ENCODE data around the gene USP49. TPM values are rescaled to one million over a fixed set of nuclear protein-coding genes. Genes with fewer than 3 reads are reported as not detected.
A peak's percentile ranks its signal among the peaks of the same experiment; 100 is the strongest.

Gene USP49
- total and polyA plus RNA-seq, 2 of the 13 experiments (the other 11 are each of a cell fraction or from before 2014, with no cell fraction given) = 2.9 to 4.3 TPM

DNA sequence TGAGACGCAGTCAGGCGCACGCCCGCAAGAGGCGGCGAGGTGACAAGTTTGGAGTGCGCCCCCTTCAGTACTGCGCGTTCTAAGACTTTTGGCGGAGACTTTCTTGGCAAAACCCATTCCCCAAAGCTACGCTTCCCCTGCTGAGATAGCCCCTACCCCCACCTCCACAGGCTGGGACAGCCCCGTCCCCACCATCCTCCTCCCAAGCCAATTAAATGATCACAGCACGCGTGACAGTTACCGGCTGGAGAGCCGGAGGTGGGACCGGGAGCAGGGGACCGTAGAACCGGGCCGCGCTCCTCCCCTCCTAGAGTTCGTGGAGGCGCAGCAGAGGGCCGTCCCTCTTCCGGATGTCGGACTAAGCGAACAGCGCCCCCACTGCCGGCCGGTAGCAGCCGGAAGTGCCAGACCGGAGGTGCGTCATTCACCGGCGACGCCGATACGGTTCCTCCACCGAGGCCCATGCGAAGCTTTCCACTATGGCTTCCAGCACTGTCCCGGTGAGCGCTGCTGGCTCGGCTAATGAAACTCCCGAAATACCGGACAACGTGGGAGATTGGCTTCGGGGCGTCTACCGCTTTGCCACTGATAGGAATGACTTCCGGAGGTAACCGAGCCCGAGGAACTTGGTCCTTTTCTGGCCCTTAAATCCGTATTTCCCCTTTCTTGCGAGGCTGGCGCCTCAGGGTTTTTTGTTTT, 107.8 kb downstream of the USP49 start, which contains the start of gene TOMM6 (continued):
- TF ChIP-seq, protein P1, sequence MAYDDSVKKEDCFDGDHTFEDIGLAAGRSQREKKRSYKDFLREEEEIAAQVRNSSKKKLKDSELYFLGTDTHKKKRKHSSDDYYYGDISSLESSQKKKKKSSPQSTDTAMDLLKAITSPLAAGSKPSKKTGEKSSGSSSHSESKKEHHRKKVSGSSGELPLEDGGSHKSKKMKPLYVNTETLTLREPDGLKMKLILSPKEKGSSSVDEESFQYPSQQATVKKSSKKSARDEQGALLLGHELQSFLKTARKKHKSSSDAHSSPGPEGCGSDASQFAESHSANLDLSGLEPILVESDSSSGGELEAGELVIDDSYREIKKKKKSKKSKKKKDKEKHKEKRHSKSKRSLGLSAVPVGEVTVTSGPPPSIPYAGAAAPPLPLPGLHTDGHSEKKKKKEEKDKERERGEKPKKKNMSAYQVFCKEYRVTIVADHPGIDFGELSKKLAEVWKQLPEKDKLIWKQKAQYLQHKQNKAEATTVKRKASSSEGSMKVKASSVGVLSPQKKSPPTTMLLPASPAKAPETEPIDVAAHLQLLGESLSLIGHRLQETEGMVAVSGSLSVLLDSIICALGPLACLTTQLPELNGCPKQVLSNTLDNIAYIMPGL (CRISPR knock-in tag; IDR thresholded peaks at IDR 0.05; ENCODE audit: borderline replicate concordance in 1 of 2, low read depth in 1 of 2) = peak; percentile 99 to 100
- TF ChIP-seq, protein P2, sequence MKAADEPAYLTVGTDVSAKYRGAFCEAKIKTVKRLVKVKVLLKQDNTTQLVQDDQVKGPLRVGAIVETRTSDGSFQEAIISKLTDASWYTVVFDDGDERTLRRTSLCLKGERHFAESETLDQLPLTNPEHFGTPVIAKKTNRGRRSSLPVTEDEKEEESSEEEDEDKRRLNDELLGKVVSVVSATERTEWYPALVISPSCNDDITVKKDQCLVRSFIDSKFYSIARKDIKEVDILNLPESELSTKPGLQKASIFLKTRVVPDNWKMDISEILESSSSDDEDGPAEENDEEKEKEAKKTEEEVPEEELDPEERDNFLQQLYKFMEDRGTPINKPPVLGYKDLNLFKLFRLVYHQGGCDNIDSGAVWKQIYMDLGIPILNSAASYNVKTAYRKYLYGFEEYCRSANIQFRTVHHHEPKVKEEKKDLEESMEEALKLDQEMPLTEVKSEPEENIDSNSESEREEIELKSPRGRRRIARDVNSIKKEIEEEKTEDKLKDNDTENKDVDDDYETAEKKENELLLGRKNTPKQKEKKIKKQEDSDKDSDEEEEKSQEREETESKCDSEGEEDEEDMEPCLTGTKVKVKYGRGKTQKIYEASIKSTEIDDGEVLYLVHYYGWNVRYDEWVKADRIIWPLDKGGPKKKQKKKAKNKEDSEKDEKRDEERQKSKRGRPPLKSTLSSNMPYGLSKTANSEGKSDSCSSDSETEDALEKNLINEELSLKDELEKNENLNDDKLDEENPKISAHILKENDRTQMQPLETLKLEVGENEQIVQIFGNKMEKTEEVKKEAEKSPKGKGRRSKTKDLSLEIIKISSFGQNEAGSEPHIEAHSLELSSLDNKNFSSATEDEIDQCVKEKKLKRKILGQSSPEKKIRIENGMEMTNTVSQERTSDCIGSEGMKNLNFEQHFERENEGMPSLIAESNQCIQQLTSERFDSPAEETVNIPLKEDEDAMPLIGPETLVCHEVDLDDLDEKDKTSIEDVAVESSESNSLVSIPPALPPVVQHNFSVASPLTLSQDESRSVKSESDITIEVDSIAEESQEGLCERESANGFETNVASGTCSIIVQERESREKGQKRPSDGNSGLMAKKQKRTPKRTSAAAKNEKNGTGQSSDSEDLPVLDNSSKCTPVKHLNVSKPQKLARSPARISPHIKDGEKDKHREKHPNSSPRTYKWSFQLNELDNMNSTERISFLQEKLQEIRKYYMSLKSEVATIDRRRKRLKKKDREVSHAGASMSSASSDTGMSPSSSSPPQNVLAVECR (CRISPR knock-in tag; IDR thresholded peaks at IDR 0.05; ENCODE audit: borderline replicate concordance) = peak; percentile 97
- TF ChIP-seq ZNF550 (CRISPR knock-in tag; IDR thresholded peaks at IDR 0.05; ENCODE audit: borderline replicate concordance) (peak; percentile 19; the same call in 1 of the 2 replicates), ZBTB42 (CRISPR knock-in tag; IDR thresholded peaks at IDR 0.05) (no peak), ATAD3A (CRISPR knock-in tag; IDR thresholded peaks at IDR 0.05) (peak; percentile 39; the same call in 1 of the 2 replicates), SCMH1 (CRISPR knock-in tag; IDR thresholded peaks at IDR 0.05; ENCODE audit: borderline replicate concordance) (no peak), CC2D1A (CRISPR knock-in tag; IDR thresholded peaks at IDR 0.05) (peak; percentile 96), ZNF343 (CRISPR knock-in tag; IDR thresholded peaks at IDR 0.05) (no peak), KAT7 (CRISPR knock-in tag; IDR thresholded peaks at IDR 0.05; ENCODE audit: borderline replicate concordance) (peak; percentile 95; the same call in 1 of the 2 replicates), TGIF2 (CRISPR knock-in tag; IDR thresholded peaks at IDR 0.05) (peak; percentile 90), SYNCRIP (IDR thresholded peaks at IDR 0.05; ENCODE audit: insufficient read depth, low read depth, low read length) (no peak), MYC (CRISPR knock-in tag; IDR thresholded peaks at IDR 0.05; ENCODE audit: borderline replicate concordance) (peak; percentile 96), JDP2 (CRISPR knock-in tag; IDR thresholded peaks at IDR 0.05; ENCODE audit: borderline replicate concordance) (no peak), MED8 (CRISPR knock-in tag; IDR thresholded peaks at IDR 0.05; ENCODE audit: insufficient replicate concordance) (no peak), ZSCAN25 (CRISPR knock-in tag; IDR thresholded peaks at IDR 0.05) (peak; percentile 11), ZNF605 (CRISPR knock-in tag; IDR thresholded peaks at IDR 0.05) (peak; percentile 54; the same call in 1 of the 2 replicates), SOX6 (IDR thresholded peaks at IDR 0.05) (no peak), SOX6 (CRISPR knock-in tag; IDR thresholded peaks at IDR 0.05) (peak; percentile 73), DMAP1 (CRISPR knock-in tag; IDR thresholded peaks at IDR 0.05) (peak; percentile 91), MBNL3 (CRISPR knock-in tag; conservative IDR thresholded peaks at IDR 0.05) (no peak), ZNF101 (CRISPR knock-in tag; IDR thresholded peaks at IDR 0.05; ENCODE audit: borderline replicate concordance, low read depth) (no peak)
- TF ChIP-seq, protein P3, sequence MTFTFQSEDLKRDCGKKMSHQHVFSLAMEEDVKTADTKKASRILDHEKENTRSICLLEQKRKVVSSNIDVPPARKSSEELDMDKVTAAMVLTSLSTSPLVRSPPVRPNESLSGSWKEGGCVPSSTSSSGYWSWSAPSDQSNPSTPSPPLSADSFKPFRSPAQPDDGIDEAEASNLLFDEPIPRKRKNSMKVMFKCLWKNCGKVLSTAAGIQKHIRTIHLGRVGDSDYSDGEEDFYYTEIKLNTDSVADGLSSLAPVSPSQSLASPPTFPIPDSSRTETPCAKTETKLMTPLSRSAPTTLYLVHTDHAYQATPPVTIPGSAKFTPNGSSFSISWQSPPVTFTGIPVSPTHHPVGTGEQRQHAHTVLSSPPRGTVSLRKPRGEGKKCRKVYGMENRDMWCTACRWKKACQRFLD (CRISPR knock-in tag; IDR thresholded peaks at IDR 0.05; ENCODE audit: borderline replicate concordance) = no peak
